GM18951 (cell line): Measurements from ENCODE around the gene AHRR.
"Not testable (repeated sequence)": the region's sequence is repeated elsewhere in the genome, so short reads cannot be mapped to it uniquely, and the experiment has no call there.

ENCODE experiments used
- POLR2A ChIP-seq: IDR thresholded peaks from 4 replicates; pipeline ENCODE4 v1.6.1; 2011; ENCODE audit warnings: mild to moderate bottlenecking; ENCODE audit not compliant: insufficient read length, insufficient read depth; ENCODE audit errors: extremely low read depth
- in situ Hi-C: fragments of 300-500 bp; cut with MboI; formaldehyde crosslinking; loops from one replicate; pipeline ENCODE4 v1.12.0; 2022; ENCODE audit warnings: low sequenced_read_pairs, mixed read lengths, inconsistent platforms; ENCODE audit not compliant: unreplicated experiment

The AHRR gene

GRCh38 chr5:321230-321725, at the start of gene AHRR:
Gene AHRR, plus strand, starts transcription at chr5:321714. Its CDS starts 22,189 bp downstream, at chr5:343903.
- TF ChIP-seq POLR2A: no peak
- in situ Hi-C loops: no loop called here

- in situ Hi-C loops: not testable (repeated sequence)
Measured at GRCh38 chr5:271828-272167, 49.7 kb upstream of the AHRR start.

DNA sequence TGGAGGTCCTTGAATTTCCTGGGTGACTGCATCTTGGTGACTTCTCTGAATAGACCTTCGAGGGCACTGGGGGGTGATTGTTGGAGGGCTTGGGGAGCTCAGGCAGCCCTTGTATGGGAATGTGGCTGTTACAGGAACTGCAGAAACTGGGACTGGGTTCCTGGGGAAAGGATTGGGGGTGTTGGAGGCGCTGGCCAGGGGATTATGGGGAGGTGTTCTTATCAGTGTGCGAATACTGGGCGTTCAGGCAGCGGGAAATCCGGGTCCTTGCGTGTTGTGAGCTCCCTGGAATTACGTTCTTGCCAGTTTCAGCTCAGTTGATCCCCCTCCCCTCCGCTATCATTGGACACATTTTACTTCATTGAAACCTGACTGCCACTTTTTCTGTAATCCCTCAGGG, 48.4 kb upstream of the AHRR start:
- in situ Hi-C loops: not testable (repeated sequence)

DNA sequence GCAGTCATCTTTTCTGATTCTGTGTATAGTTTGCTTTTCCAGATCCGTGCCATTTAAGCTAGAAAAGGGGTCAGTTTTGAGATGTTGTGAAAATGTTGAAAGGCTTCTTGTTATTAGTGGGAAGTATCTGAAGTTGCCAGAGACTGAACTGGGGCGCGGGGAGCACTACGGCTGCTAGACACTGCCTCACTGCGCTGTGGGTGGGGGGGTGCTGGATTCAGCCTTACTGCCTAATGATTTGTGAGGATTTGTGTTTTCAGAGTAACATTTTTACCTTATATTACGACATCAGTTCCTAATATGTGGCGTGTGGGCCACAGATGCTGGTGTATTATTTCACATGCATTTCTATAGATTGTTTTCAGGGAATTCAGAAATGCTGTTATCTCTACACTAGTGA, 48.0 kb upstream of the AHRR start:
- in situ Hi-C loops: not testable (repeated sequence)

GRCh38 chr5:274346-274745, 47.2 kb upstream of the AHRR start:
- in situ Hi-C loops: not testable (repeated sequence)

GRCh38 chr5:278646-279045, 42.9 kb upstream of the AHRR start:
- no peak for TF ChIP-seq POLR2A
- in situ Hi-C loops: no loop called here

DNA sequence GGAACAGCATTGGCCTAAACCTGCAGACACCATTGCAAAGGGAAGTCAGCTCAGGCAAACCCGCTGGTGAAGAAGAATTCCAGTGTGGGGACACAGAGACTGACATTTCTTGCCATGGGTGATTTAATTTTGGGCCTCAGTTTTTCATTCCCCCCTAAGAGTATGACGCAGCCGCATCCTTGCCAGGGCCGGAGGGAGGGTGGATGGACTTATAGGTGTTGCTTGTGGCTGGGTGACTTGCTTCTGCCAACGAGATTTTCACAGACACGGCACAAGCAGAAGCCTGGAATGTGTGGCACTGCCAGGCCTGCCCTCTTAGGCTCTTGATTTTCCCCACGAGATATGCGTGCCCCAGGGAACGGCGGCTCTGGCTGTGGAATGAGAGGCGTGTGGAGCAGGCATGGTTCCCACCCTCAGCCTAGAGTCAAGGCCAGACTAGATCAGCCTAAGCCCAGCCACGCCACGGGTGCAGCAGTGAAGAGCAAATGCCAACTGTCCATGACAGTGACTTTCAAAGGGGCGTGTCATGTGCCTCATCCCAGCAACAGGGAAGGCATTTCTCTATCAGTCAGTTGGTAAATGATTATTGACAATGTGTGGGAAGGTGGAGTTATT, 42.4 kb upstream of the AHRR start:
- in situ Hi-C loops: not testable (repeated sequence)

DNA sequence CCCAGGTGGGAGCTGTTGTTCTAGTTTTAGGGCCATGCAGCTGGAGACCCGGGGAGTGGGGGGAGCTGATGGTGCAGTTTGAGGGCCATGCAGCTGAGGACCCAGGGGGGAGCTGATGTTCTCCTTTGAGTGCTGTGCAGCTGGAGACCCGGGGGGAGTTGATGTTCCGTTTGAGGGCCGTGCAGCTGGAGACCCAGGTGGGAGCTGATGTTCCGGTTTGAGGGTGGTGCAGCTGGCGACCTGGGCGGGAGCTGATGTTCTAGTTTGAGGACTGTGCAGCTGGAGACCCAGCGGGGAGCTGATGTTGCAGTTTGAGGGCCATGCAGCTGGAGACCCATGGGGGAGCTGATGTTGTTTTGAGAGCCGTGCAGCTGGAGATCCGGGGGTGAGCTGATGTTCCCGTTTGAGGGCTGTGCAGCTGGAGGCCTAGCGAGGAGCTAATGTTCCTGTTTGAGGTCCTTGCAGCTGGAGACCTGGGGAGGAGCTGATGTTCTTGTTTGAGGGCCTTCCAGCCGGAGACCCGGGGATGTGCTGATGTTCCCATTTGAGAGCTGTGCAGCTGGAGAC, 35.4 kb upstream of the AHRR start:
- in situ Hi-C loops: no loop called here
- no peak for TF ChIP-seq POLR2A

GRCh38 chr5:290200-290599, 31.3 kb upstream of the AHRR start:
- in situ Hi-C loops: not testable (repeated sequence)

DNA sequence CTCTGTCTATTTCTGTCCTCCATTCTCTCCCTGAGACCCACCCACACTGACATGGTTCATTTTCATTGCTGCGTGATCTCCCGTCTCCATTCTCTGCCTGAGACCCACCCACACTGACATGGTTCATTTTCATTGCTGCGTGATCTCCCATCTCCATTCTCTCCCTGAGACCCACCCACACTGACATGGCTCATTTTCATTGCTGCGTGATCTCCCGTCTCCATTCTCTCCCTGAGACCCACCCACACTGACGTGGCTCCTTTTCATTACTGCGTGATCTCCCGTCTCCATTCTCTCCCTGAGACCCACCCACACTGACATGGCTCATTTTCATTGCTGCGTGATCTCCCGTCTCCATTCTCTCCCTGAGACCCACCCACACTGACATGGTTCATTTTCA, 30.2 kb upstream of the AHRR start:
- in situ Hi-C loops: not testable (repeated sequence)

DNA sequence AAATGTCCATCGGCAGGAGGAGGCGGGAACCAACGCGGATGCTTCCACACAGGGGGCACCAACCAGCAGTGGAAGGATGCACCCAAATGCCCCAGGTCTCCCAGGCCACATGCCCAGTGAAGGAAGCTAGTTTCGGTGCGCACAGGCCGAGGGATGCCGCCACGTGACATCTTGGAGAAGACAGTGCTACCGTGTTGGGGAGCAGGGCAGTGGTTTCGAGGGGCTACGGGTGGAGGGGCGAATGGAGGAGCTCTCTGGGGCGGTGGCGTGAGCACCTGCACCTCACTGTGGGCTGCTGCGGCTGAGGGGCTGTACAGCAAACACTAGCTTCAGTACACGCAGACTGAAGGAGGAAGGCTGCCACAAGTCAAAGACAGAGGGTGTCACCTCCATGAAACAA, 26.7 kb upstream of the AHRR start:
- in situ Hi-C loops: not testable (repeated sequence)

DNA sequence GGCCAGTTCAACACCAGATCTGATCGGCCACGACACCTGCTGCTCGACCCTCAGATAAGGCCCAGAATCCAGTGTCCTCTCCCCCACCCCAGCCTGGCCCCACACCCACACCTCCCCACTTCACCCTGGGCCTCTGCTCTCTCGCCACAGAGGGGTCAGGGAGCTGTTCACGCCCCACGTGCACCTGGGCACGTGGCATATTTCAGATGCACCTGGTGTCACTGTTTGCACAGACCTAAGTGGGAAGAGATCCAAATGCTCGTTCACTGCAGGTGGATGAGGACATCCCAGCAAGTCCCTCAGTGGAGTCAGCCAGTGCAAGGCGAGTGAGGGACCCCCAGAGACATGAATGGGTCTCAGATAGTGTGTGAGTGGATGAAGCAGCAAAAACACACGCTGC, 25.3 kb upstream of the AHRR start:
- in situ Hi-C loops: not testable (repeated sequence)

GRCh38 chr5:296954-297353, 24.6 kb upstream of the AHRR start:
- in situ Hi-C loops: not testable (repeated sequence)

DNA sequence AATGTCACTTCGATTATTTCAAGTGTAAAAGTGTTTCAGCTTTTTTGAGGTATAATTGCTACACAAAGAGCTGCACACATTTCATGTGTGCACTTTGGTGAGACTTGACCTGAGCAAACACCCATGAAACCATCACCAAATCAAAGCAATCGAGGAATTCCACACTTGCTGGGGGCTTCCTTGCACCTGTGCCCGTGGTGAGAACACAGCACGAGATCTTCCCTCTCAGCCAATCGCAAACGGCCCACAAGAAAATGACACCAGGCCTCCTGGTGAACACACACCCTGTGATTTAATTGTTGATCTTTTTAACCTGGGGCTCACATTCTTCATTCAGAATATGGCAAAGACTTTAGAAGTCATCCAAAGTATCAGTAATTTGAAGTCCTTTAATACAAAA, 24.1 kb upstream of the AHRR start:
- in situ Hi-C loops: not testable (repeated sequence)

- in situ Hi-C loops: not testable (repeated sequence)
Measured at GRCh38 chr5:297991-298736, 23.4 kb upstream of the AHRR start.

- in situ Hi-C loops: no loop called here
- TF ChIP-seq POLR2A: no peak
Measured at GRCh38 chr5:298737-299125, 22.8 kb upstream of the AHRR start.

DNA sequence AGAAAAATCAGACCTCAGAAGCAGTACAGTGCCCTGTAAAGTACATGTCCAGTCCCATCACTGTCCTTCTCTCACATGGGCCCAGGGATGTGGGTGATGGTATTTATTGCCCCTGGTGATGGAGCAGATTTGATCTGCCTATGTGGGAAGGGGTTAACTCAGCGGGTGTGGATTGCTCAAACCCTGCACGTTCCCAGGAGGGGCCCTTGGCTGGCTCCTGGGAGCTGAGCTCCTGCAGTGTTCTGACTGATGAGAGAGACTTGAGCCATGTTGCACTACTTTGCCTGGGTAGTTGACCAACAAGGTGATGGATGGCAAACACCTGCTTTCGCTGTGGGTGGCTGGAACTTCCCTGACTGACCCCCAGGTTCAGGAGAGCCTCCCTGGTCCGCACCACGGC, 21.6 kb upstream of the AHRR start:
- in situ Hi-C loops: not testable (repeated sequence)

DNA sequence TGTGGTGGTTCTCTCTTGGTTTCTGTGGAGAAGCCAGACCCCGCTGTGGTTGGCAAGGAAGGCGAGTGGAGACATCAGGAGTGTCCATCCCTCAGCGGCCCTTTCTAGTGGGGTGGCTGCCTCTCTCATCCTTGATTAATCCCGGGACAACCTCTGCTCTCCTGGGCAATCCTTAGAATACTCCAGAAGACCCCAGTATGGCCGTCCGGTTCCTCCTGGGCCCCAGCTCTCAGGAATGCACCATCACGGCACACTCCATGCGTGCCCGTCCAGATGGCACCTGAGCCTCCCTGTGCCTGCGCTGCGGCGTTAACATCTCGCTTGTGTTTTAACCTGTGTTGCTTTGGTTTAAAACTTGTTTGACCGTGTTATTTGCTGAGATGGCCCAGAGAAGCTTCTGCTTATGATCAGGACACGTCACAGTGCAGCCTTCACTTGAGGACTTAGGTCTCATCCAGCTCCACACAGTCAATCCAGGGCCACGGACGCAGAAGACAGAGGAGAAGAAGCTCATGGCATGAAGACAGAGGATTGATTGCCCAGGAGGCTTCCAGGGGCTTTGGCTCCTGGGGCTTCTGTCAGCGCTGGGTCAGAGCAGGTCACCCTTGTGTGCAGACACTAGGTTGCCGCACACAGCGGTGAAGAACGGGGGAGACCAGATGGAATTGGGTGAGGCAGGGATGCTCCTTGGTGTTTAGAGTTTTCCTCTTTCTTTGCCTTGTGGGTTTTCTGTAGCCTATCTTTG, 20.7 kb upstream of the AHRR start:
- in situ Hi-C loops: not testable (repeated sequence)

GRCh38 chr5:302416-302815, 19.1 kb upstream of the AHRR start:
- in situ Hi-C loops: not testable (repeated sequence)
